Keratinocyte (primary cell): ENCODE data around the gene NRF1. TPM values are rescaled to one million over a fixed set of nuclear protein-coding genes. Genes with fewer than 3 reads are reported as not detected.
"Not testable (repeated sequence)": the region's sequence is repeated elsewhere in the genome, so short reads cannot be mapped to it uniquely, and the experiment has no call there.

Experiments used
- DNase-seq: peaks from one replicate; pipeline ENCODE4 v3.0.0-alpha.2; 2011; ENCODE audit warnings: low read depth, missing footprints, low spot score
- FAIRE-seq: peaks from 2 replicates; lab custom pipeline; 2011; peaks lifted over from hg19 to GRCh38; lab: Jason Lieb, UNC
- H2AFZ ChIP-seq: 2 replicates; pipeline ENCODE4 v1.6.0; 2012; ENCODE audit warnings: low read length, control low read depth, inconsistent platforms; ENCODE audit not compliant: control insufficient read depth
- H3K27ac ChIP-seq: 2 replicates; pipeline ENCODE4 v1.5.1; 2011; ENCODE audit warnings: low read length; ENCODE audit not compliant: control insufficient read depth, insufficient read depth
- H3K27me3 ChIP-seq: 3 replicates; pipeline ENCODE4 v1.6.0; 2011; ENCODE audit warnings: low read length; ENCODE audit not compliant: control insufficient read depth, insufficient read depth; ENCODE audit errors: extremely low read depth
- H3K36me3 ChIP-seq, 2 experiments: 2 replicates in 1 of 2; 3 replicates in 1 of 2; pipeline ENCODE4 v1.5.1; 2011; ENCODE audit warnings: low read length in 2 of 2, mild to moderate bottlenecking in 1 of 2; ENCODE audit not compliant: control insufficient read depth in 2 of 2, insufficient read depth in 2 of 2; ENCODE audit errors: extremely low read depth in 1 of 2
- H3K4me1 ChIP-seq: 3 replicates; pipeline ENCODE4 v1.5.1; 2011; ENCODE audit warnings: low read length; ENCODE audit not compliant: control insufficient read depth, insufficient read depth; ENCODE audit errors: extremely low read depth
- H3K4me2 ChIP-seq: 3 replicates; pipeline ENCODE4 v1.6.0; 2011; ENCODE audit warnings: low read depth, low read length; ENCODE audit not compliant: control insufficient read depth, insufficient read depth; ENCODE audit errors: extremely low read depth
- H3K4me3 ChIP-seq, 3 experiments: fragments of 200-600 bp in 1 of 3; sonication (generic) in 1 of 3; 2 replicates in 2 of 3; 3 replicates in 1 of 3; pipeline ENCODE4 v1.5.1; 2011 to 2016; ENCODE audit warnings: low read length in 3 of 3, mild to moderate bottlenecking in 3 of 3, control low read depth in 2 of 3, inconsistent platforms in 1 of 3, low read depth in 1 of 3, mixed read lengths in 1 of 3, mixed run types in 1 of 3, moderate library complexity in 1 of 3; ENCODE audit not compliant: control insufficient read depth in 2 of 3, insufficient read depth in 2 of 3; ENCODE audit errors: extremely low read depth in 1 of 3
- H3K79me2 ChIP-seq: 2 replicates; pipeline ENCODE4 v1.6.0; 2012; ENCODE audit warnings: low read length; ENCODE audit not compliant: control insufficient read depth, insufficient read depth
- H3K9ac ChIP-seq: 3 replicates; pipeline ENCODE4 v1.6.0; 2011; ENCODE audit warnings: low read length; ENCODE audit not compliant: control insufficient read depth, insufficient read depth; ENCODE audit errors: extremely low read depth
- H3K9me1 ChIP-seq: 3 replicates; pipeline ENCODE4 v1.6.0; 2011; ENCODE audit warnings: low read length; ENCODE audit not compliant: control insufficient read depth, insufficient read depth; ENCODE audit errors: extremely low read depth
- H3K9me3 ChIP-seq: 2 replicates; pipeline ENCODE4 v1.5.1; 2012; ENCODE audit warnings: low read depth, low read length; ENCODE audit not compliant: control insufficient read depth
- H4K20me1 ChIP-seq: 3 replicates; pipeline ENCODE4 v1.6.0; 2011; ENCODE audit warnings: low read length; ENCODE audit not compliant: control insufficient read depth, insufficient read depth; ENCODE audit errors: extremely low read depth
- EZH2 ChIP-seq: IDR thresholded peaks from one replicate; pipeline ENCODE4 v1.6.1; 2012; ENCODE audit warnings: inconsistent platforms, mild to moderate bottlenecking, low read length, moderate library complexity
- dilution Hi-C: fragments of 300-500 bp; cut with MboI; formaldehyde crosslinking; loops from one replicate; pipeline ENCODE4 v1.7.0; 2020; ENCODE audit warnings: low sequenced_read_pairs; ENCODE audit not compliant: extremely low pct_ligation_motif_present
- polyA plus RNA-seq, 5 experiments: library from polyadenylated mRNA; depleted of rRNA in 3 of 5; stranded (reverse) in 3 of 5; stranded (forward) in 1 of 5; unstranded in 1 of 5; fragments of >200 nt; gene quantifications; 1 replicate in 1 of 5; 2 replicates in 3 of 5; 3 replicates in 1 of 5; pipeline versions ENCODE4 v1.2.1 to v1.2.3, GENCODE V29; 2011 to 2012; ENCODE audit warnings: missing spikeins in 2 of 5, low read depth in 1 of 5, low replicate concordance in 1 of 5
- TF ChIP-seq, protein P1 (sequence below), 3 experiments: IDR thresholded peaks in 1 of 3; conservative IDR thresholded peaks in 1 of 3; optimal IDR thresholded peaks in 1 of 3; 2 replicates in 2 of 3; 3 replicates in 1 of 3; pipeline versions ENCODE3 to v1.5.1; 2011; ENCODE audit warnings: low read length in 3 of 3, mild to moderate bottlenecking in 3 of 3, moderate library complexity in 2 of 3, control low read depth in 1 of 3, inconsistent platforms in 1 of 3; ENCODE audit not compliant: insufficient read depth in 2 of 3; ENCODE audit errors: extremely low read depth in 1 of 3

NRF1 gene
- polyA plus RNA-seq, 1 donor (not counting 4 experiments of a cell fraction or from before 2014, with no cell fraction given), result 12.6 TPM

DNA sequence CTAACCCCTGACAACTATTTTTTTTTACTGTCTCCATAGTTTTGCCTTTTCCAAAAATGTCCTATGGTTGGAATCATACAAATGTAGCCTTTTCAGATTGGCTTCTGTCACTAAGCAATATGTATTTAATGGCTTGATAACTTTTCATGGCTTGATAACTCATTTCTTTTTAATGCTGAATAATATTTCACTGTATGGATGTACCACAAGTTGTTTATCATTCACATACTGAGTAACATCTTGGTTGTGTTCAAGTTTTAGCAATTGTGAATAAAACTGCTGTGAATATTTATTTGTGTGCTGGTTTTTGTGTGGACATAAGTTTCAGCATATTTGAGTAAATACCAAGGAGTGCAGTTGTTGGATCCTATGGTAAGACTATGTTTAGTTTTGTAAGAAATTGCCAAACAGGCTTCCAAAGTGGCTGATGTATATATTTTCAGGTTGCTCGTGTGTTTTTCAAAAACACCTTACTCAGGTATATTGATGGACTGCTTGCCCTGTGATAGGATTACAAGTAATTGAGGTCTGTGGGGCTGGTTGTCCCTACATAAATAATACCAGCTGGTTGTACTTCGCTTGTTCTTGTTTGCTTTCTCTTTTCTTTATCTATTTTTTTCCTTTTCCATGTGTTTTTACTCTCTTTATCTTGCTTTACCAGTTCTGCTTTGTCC, 23.0 kb downstream of the NRF1 start:
- TF ChIP-seq EZH2, result no peak
- Histone ChIP-seq H3K27me3 (no peaks in the 10 kb centered on the region), H2AFZ (no peak overlapping the region), H4K20me1 (no peaks in the 10 kb centered on the region), H3K79me2 (peaks cover 36% of the 10 kb centered on the region), H3K27ac (no peak overlapping the region), H3K36me3 (peaks cover 0 to 5% of the 10 kb centered on the region in 2 experiments), H3K9me1 (no peaks in the 10 kb centered on the region), H3K9me3 (no peaks in the 10 kb centered on the region), H3K4me1 (no peaks in the 10 kb centered on the region), H3K4me3 (no peak overlapping the region), H3K4me2 (no peak overlapping the region), H3K9ac (no peak overlapping the region)
- dilution Hi-C loops, result no loop called here
- DNase-seq, result no peak
- no peak for FAIRE-seq

DNA sequence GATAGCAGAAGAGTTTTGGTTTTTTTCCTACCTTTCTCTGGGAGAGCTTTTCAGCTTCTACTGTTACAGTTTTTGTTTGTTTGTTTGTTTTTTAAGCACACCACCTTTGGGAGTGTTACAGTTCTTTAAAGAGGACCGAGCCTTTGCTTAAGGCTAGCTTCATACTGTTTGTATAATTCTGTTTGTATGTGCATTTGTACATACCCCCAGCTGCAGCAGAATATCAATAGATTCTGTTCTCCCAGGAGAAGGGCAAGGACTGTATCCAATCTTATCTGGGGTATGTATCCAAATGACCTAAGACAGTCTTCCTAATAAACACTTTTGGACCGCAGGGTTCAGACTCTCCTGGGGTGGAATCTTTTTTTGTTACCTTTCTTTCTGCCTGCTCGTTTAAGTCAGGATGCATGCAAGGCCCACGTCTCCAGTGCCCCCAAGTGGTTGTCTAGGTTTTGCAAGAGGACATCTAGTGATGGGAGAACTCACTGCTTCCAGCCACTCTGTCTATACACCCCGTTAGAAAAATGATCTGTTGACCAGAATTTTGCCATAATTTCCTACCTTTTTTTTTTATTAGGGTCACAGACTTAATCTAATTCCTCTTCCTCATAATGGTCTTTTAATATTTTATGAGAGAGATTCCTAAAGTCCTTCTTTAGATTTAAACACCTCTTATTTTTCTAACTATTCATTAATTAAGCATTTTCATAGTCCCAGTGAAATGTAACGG, 23.9 kb downstream of the NRF1 start:
- no peaks in the 10 kb centered on the region for H4K20me1 ChIP-seq
- H3K4me1 ChIP-seq, result no peaks in the 10 kb centered on the region
- FAIRE-seq (peak; percentile 62), DNase-seq (no peak)
- H3K27me3 ChIP-seq, result no peaks in the 10 kb centered on the region
- no peak for TF ChIP-seq EZH2
- TF ChIP-seq, protein P1, sequence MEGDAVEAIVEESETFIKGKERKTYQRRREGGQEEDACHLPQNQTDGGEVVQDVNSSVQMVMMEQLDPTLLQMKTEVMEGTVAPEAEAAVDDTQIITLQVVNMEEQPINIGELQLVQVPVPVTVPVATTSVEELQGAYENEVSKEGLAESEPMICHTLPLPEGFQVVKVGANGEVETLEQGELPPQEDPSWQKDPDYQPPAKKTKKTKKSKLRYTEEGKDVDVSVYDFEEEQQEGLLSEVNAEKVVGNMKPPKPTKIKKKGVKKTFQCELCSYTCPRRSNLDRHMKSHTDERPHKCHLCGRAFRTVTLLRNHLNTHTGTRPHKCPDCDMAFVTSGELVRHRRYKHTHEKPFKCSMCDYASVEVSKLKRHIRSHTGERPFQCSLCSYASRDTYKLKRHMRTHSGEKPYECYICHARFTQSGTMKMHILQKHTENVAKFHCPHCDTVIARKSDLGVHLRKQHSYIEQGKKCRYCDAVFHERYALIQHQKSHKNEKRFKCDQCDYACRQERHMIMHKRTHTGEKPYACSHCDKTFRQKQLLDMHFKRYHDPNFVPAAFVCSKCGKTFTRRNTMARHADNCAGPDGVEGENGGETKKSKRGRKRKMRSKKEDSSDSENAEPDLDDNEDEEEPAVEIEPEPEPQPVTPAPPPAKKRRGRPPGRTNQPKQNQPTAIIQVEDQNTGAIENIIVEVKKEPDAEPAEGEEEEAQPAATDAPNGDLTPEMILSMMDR (optimal IDR thresholded peaks at IDR 0.05 in 1 of 3, IDR thresholded peaks at IDR 0.05 in 1 of 3, conservative IDR thresholded peaks at IDR 0.05 in 1 of 3; ENCODE audit: extremely low read depth in 1 of 3, insufficient read depth in 2 of 3, low read length in 3 of 3), result peak; percentile 55 to 89 (median 81)
- H3K4me3 ChIP-seq, result no peak overlapping the region
- H3K27ac ChIP-seq, result no peak overlapping the region
- H3K4me2 ChIP-seq, result no peak overlapping the region
- peak overlapping the region; percentile 24 for H2AFZ ChIP-seq
- H3K9ac ChIP-seq, result no peak overlapping the region
- H3K9me1 ChIP-seq, result no peaks in the 10 kb centered on the region
- H3K9me3 ChIP-seq, result no peaks in the 10 kb centered on the region
- peaks cover 29% of the 10 kb centered on the region for H3K79me2 ChIP-seq
- dilution Hi-C loops, result no loop called here
- peaks cover 0 to 5% of the 10 kb centered on the region in 2 experiments for H3K36me3 ChIP-seq

DNA sequence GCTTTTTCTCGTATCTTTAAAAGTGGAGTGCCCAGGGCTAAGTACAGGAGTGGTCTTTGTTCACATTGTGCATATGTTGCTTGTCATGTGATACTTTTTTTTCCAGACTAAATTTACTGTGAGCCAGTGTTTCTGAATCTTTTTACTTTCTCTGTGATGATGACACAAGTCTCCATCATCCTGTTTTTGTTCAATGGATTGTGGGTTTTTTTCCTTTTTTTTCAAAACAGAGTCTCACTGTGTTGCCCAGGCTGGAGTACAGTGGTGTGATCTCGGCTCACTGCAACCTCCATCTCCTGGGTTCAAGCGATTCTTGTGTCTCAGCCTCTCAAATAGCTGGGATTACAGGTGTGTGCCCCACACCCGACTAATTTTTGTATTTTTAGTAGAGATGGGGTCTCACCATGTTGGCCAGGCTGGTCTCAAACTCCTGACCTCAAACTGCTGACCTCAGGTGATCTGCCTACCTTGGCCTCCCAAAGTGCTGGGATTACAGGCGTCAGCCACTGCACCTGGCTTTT, 24.6 kb downstream of the NRF1 start:
- H3K4me3 ChIP-seq, H3K4me1 ChIP-seq, FAIRE-seq, H4K20me1 ChIP-seq, DNase-seq, H3K9me1 ChIP-seq, H3K9me3 ChIP-seq, H3K36me3 ChIP-seq, H3K27ac ChIP-seq, H3K9ac ChIP-seq, H3K4me2 ChIP-seq, H2AFZ ChIP-seq, dilution Hi-C loops, H3K27me3 ChIP-seq: not testable (repeated sequence)
- peaks cover 26% of the 10 kb centered on the region for H3K79me2 ChIP-seq
